Measurements from ENCODE around the gene RAB37. TPM values are rescaled to one million over a fixed set of nuclear protein-coding genes. Genes with fewer than 3 reads are reported as not detected.
A peak's percentile ranks its signal among the peaks of the same experiment; 100 is the strongest.

The RAB37 gene
- total RNA-seq, result 1.0 TPM

GRCh38 chr17:74736513-74737298 lies at the start of gene RAB37:
TSS of gene RAB37 (plus strand) at chr17:74737256. CDS start at chr17:74737273, 17 bp downstream.
- peaks cover 10 to 24% (median 16%) of the 10 kb centered on the region in 3 donors for H3K4me1 ChIP-seq (ENCODE audit: control insufficient read depth in 3 of 3, insufficient read depth in 3 of 3, low read length in 3 of 3)
- no peak within 1 kb of the TSS for H3K27ac ChIP-seq (ENCODE audit: low read depth, low read length)
- H3K27me3 ChIP-seq (ENCODE audit: control insufficient read depth in 3 of 3, insufficient read depth in 3 of 3, low read length in 3 of 3), result peaks cover 63 to 77% (median 68%) of the 10 kb centered on the region in 3 donors
- peak within 1 kb of the TSS in 1 of 3 donors; percentile 8 for H3K9ac ChIP-seq (ENCODE audit: low read depth in 1 of 3, low read length in 3 of 3)
- peak within 1 kb of the TSS; percentile 9 to 51 (median 45) for H3K4me3 ChIP-seq (ENCODE audit: low read length in 3 of 3)
- no peaks in the 10 kb centered on the region for H3K9me3 ChIP-seq (ENCODE audit: control insufficient read depth in 3 of 3, low read length in 3 of 3)
- H3K36me3 ChIP-seq (ENCODE audit: control insufficient read depth in 3 of 3, insufficient read depth in 3 of 3, low read length in 3 of 3), result no peaks in the 10 kb centered on the region

GRCh38 chr17:74687886-74688285 lies 49.2 kb upstream of the RAB37 start:
- Histone ChIP-seq H3K9me3 (ENCODE audit: control insufficient read depth in 3 of 3, low read length in 3 of 3) (no peaks in the 10 kb centered on the region), H3K36me3 (ENCODE audit: control insufficient read depth in 3 of 3, insufficient read depth in 3 of 3, low read length in 3 of 3) (no peaks in the 10 kb centered on the region), H3K4me3 (ENCODE audit: low read length in 3 of 3) (no peak overlapping the region), H3K9ac (ENCODE audit: low read depth in 1 of 3, low read length in 3 of 3) (no peak overlapping the region), H3K4me1 (ENCODE audit: control insufficient read depth in 3 of 3, insufficient read depth in 3 of 3, low read length in 3 of 3) (no peaks in the 10 kb centered on the region), H3K27ac (ENCODE audit: low read depth, low read length) (no peak overlapping the region), H3K27me3 (ENCODE audit: control insufficient read depth in 3 of 3, insufficient read depth in 3 of 3, low read length in 3 of 3) (peaks cover 0 to 12% (median 9%) of the 10 kb centered on the region in 3 donors)

DNA sequence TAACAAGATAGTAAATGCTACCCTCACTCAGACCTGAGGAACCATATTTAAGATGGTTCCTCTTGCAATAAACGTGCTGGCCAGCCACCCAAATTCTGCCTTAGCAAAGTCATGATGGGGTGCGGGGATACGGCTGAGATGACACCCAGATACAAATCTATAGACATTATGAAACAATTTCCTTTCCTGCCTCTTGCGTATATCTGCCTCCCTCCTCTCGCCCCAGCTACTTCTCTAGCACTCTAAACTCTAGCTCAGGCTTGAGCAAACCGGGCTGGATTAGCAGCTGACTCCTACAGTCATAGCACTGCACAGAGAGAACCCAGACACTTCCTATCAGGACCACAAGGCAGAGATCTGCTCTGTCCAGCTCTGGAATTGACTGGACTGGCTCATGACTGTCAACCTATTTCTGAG lies 46.6 kb upstream of the RAB37 start:
- H3K9ac ChIP-seq (ENCODE audit: low read depth in 1 of 3, low read length in 3 of 3), result no peak overlapping the region
- peaks cover under 1 to 13% (median 9%) of the 10 kb centered on the region in 3 donors for H3K27me3 ChIP-seq (ENCODE audit: control insufficient read depth in 3 of 3, insufficient read depth in 3 of 3, low read length in 3 of 3)
- no peak overlapping the region for H3K4me3 ChIP-seq (ENCODE audit: low read length in 3 of 3)
- no peaks in the 10 kb centered on the region for H3K9me3 ChIP-seq (ENCODE audit: control insufficient read depth in 3 of 3, low read length in 3 of 3)
- H3K27ac ChIP-seq (ENCODE audit: low read depth, low read length), result no peak overlapping the region
- no peaks in the 10 kb centered on the region for H3K36me3 ChIP-seq (ENCODE audit: control insufficient read depth in 3 of 3, insufficient read depth in 3 of 3, low read length in 3 of 3)
- H3K4me1 ChIP-seq (ENCODE audit: control insufficient read depth in 3 of 3, insufficient read depth in 3 of 3, low read length in 3 of 3), result no peaks in the 10 kb centered on the region

DNA sequence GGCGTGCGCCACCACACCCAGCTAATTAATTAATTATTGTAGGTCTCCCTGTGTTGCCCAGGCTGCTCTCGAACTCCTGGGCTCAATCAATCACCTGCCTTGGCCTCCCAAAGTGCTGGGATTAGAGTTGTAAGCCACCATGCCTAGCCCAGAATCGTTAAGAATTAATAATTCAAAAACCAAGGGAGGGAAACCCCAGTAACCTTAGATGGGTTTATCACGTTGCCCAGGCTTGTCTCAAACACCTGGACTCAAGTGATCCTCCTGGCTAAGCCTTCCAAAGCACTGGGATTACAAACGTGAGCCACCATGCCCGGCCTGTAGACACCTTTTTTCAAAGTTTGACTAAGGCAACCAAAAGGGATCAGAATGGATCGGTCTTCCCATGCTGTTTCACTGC lies 45.9 kb upstream of the RAB37 start:
- Histone ChIP-seq H3K4me1 (ENCODE audit: control insufficient read depth in 3 of 3, insufficient read depth in 3 of 3, low read length in 3 of 3) (no peaks in the 10 kb centered on the region), H3K27ac (ENCODE audit: low read depth, low read length) (no peak overlapping the region), H3K9ac (ENCODE audit: low read depth in 1 of 3, low read length in 3 of 3) (no peak overlapping the region), H3K36me3 (ENCODE audit: control insufficient read depth in 3 of 3, insufficient read depth in 3 of 3, low read length in 3 of 3) (no peaks in the 10 kb centered on the region), H3K4me3 (ENCODE audit: low read length in 3 of 3) (no peak overlapping the region), H3K9me3 (ENCODE audit: control insufficient read depth in 3 of 3, low read length in 3 of 3) (no peaks in the 10 kb centered on the region), H3K27me3 (ENCODE audit: control insufficient read depth in 3 of 3, insufficient read depth in 3 of 3, low read length in 3 of 3) (peaks cover 7 to 15% (median 9%) of the 10 kb centered on the region in 3 donors)

DNA sequence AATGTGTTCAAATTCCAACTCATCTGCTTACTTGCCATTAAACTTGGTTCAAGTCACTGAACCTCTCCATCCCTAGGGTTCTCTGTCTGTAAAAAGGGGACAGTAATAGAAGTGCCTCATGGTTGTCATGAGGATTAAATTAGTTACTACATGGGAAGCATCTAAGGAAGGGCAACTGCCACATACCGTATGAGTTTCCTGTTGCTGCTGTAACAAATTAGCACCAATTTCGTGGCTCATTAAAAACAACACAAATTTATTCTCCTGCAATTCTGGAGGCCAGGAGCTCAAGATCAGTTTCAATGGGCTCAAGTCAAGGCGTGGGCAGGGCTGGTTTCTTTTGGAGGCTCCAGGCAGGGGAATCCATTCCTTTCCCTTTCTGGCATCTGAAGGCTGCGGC lies 43.0 kb upstream of the RAB37 start:
- H3K9me3 ChIP-seq (ENCODE audit: control insufficient read depth in 3 of 3, low read length in 3 of 3), result no peaks in the 10 kb centered on the region
- H3K4me1 ChIP-seq (ENCODE audit: control insufficient read depth in 3 of 3, insufficient read depth in 3 of 3, low read length in 3 of 3), result no peaks in the 10 kb centered on the region
- no peaks in the 10 kb centered on the region for H3K36me3 ChIP-seq (ENCODE audit: control insufficient read depth in 3 of 3, insufficient read depth in 3 of 3, low read length in 3 of 3)
- no peak overlapping the region for H3K4me3 ChIP-seq (ENCODE audit: low read length in 3 of 3)
- peaks cover 9 to 18% (median 11%) of the 10 kb centered on the region in 3 donors for H3K27me3 ChIP-seq (ENCODE audit: control insufficient read depth in 3 of 3, insufficient read depth in 3 of 3, low read length in 3 of 3)
- H3K27ac ChIP-seq (ENCODE audit: low read depth, low read length), result no peak overlapping the region
- no peak overlapping the region for H3K9ac ChIP-seq (ENCODE audit: low read depth in 1 of 3, low read length in 3 of 3)

- Histone ChIP-seq H3K9me3 (ENCODE audit: control insufficient read depth in 3 of 3, low read length in 3 of 3) (no peaks in the 10 kb centered on the region), H3K36me3 (ENCODE audit: control insufficient read depth in 3 of 3, insufficient read depth in 3 of 3, low read length in 3 of 3) (no peaks in the 10 kb centered on the region), H3K4me1 (ENCODE audit: control insufficient read depth in 3 of 3, insufficient read depth in 3 of 3, low read length in 3 of 3) (no peaks in the 10 kb centered on the region), H3K4me3 (ENCODE audit: low read length in 3 of 3) (no peak overlapping the region), H3K9ac (ENCODE audit: low read depth in 1 of 3, low read length in 3 of 3) (no peak overlapping the region), H3K27ac (ENCODE audit: low read depth, low read length) (no peak overlapping the region), H3K27me3 (ENCODE audit: control insufficient read depth in 3 of 3, insufficient read depth in 3 of 3, low read length in 3 of 3) (peaks cover 9 to 21% (median 11%) of the 10 kb centered on the region in 3 donors)
Observed at GRCh38 chr17:74695629-74696028, 41.4 kb upstream of the RAB37 start.

DNA sequence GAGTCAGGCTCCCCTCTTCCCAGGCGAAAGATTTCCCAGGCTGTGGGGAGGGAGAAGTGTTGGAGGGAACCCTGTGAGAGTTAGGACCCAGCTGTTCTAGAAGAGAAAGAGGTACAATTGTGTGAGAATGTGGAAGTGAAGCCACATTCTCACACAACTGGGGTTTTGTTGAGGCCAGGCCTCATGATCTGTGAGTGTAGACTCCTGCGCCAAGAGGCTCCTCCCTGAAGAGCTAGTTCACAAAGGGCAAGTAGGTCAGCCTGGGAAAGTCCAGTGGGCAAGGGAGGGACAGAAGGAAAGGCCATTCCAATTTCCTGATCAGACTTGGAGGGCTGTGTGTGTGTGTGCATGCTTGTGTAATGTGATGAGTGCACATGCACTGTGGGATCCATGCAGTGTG lies 39.5 kb upstream of the RAB37 start:
- H3K27me3 ChIP-seq (ENCODE audit: control insufficient read depth in 3 of 3, insufficient read depth in 3 of 3, low read length in 3 of 3), result peaks cover 9 to 18% (median 11%) of the 10 kb centered on the region in 3 donors
- no peak overlapping the region for H3K4me3 ChIP-seq (ENCODE audit: low read length in 3 of 3)
- H3K4me1 ChIP-seq (ENCODE audit: control insufficient read depth in 3 of 3, insufficient read depth in 3 of 3, low read length in 3 of 3), result no peaks in the 10 kb centered on the region
- H3K27ac ChIP-seq (ENCODE audit: low read depth, low read length), result no peak overlapping the region
- no peaks in the 10 kb centered on the region for H3K36me3 ChIP-seq (ENCODE audit: control insufficient read depth in 3 of 3, insufficient read depth in 3 of 3, low read length in 3 of 3)
- H3K9me3 ChIP-seq (ENCODE audit: control insufficient read depth in 3 of 3, low read length in 3 of 3), result no peaks in the 10 kb centered on the region
- H3K9ac ChIP-seq (ENCODE audit: low read depth in 1 of 3, low read length in 3 of 3), result no peak overlapping the region

- Histone ChIP-seq H3K9ac (ENCODE audit: low read depth in 1 of 3, low read length in 3 of 3) (no peak overlapping the region), H3K4me1 (ENCODE audit: control insufficient read depth in 3 of 3, insufficient read depth in 3 of 3, low read length in 3 of 3) (no peaks in the 10 kb centered on the region), H3K27me3 (ENCODE audit: control insufficient read depth in 3 of 3, insufficient read depth in 3 of 3, low read length in 3 of 3) (peaks cover 9 to 21% (median 11%) of the 10 kb centered on the region in 3 donors), H3K9me3 (ENCODE audit: control insufficient read depth in 3 of 3, low read length in 3 of 3) (no peaks in the 10 kb centered on the region), H3K27ac (ENCODE audit: low read depth, low read length) (no peak overlapping the region), H3K4me3 (ENCODE audit: low read length in 3 of 3) (no peak overlapping the region), H3K36me3 (ENCODE audit: control insufficient read depth in 3 of 3, insufficient read depth in 3 of 3, low read length in 3 of 3) (no peaks in the 10 kb centered on the region)
Observed at GRCh38 chr17:74698069-74698468, 39.0 kb upstream of the RAB37 start.

DNA sequence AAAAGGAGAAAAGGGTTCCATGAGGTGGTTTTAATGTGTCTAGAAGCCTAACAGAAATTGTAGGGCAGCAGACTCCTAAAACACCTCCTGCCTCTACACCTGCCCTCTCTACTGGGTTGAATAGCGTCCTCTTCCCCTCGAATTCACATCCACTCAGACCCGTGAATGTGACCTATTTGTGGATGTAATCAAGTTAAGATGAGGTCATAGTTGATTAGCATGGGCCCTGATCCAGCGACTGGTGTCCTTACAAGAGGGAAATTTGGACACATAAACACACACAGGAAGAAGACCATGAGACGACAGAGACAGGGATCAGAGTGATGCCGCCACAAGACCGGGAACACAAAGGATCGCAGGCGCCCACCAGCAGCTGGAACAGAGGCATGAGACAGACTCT lies 37.8 kb upstream of the RAB37 start:
- Histone ChIP-seq H3K4me3 (ENCODE audit: low read length in 3 of 3) (no peak overlapping the region), H3K9ac (ENCODE audit: low read depth in 1 of 3, low read length in 3 of 3) (no peak overlapping the region), H3K27me3 (ENCODE audit: control insufficient read depth in 3 of 3, insufficient read depth in 3 of 3, low read length in 3 of 3) (peaks cover 9 to 21% (median 11%) of the 10 kb centered on the region in 3 donors), H3K27ac (ENCODE audit: low read depth, low read length) (no peak overlapping the region), H3K9me3 (ENCODE audit: control insufficient read depth in 3 of 3, low read length in 3 of 3) (no peaks in the 10 kb centered on the region), H3K4me1 (ENCODE audit: control insufficient read depth in 3 of 3, insufficient read depth in 3 of 3, low read length in 3 of 3) (no peaks in the 10 kb centered on the region), H3K36me3 (ENCODE audit: control insufficient read depth in 3 of 3, insufficient read depth in 3 of 3, low read length in 3 of 3) (no peaks in the 10 kb centered on the region)

GRCh38 chr17:74702116-74702871 lies 34.8 kb upstream of the RAB37 start:
- H3K27me3 ChIP-seq (ENCODE audit: control insufficient read depth in 3 of 3, insufficient read depth in 3 of 3, low read length in 3 of 3), result peaks cover 0 to 10% (median 5%) of the 10 kb centered on the region in 3 donors
- H3K36me3 ChIP-seq (ENCODE audit: control insufficient read depth in 3 of 3, insufficient read depth in 3 of 3, low read length in 3 of 3), result no peaks in the 10 kb centered on the region
- no peak overlapping the region for H3K4me3 ChIP-seq (ENCODE audit: low read length in 3 of 3)
- H3K9ac ChIP-seq (ENCODE audit: low read depth in 1 of 3, low read length in 3 of 3), result no peak overlapping the region
- no peak overlapping the region for H3K27ac ChIP-seq (ENCODE audit: low read depth, low read length)
- no peaks in the 10 kb centered on the region for H3K9me3 ChIP-seq (ENCODE audit: control insufficient read depth in 3 of 3, low read length in 3 of 3)
- no peaks in the 10 kb centered on the region for H3K4me1 ChIP-seq (ENCODE audit: control insufficient read depth in 3 of 3, insufficient read depth in 3 of 3, low read length in 3 of 3)
